ENCODE results near the gene CASK.

- TF ChIP-seq POLR2A (IDR thresholded peaks at IDR 0.05; ENCODE audit: low read length) (no peak), GATA1 (IDR thresholded peaks at IDR 0.05; ENCODE audit: low read depth, low read length) (no peak)
Measured at GRCh38 chrX:41722816-41723618, 200.3 kb downstream of the CASK start.

Measured in erythroblast (primary cell).